Natural killer cell (primary cell): ENCODE data around the gene SH3PXD2A. TPM values are rescaled to one million over a fixed set of nuclear protein-coding genes. Genes with fewer than 3 reads are reported as not detected.

Experiments used
- ATAC-seq, 3 donors: fragments of 150-1000 bp in 2 of 3; fragments of 200-7000 bp in 1 of 3; cut with Tn5 transposase; 1 replicate in 1 of 3; 2 replicates in 2 of 3; pipeline ENCODE4 v1.10.0; 2021; ENCODE audit warnings: mild to moderate bottlenecking in 2 of 3, moderate library complexity in 2 of 3
- DNase-seq, 2 donors: peaks; one replicate each; pipeline versions ENCODE4 v3.0.0 to v3.0.0-alpha.2; 2013 to 2021; ENCODE audit warnings: mixed read lengths in 1 of 2
- H3K27ac ChIP-seq: one replicate; pipeline ENCODE4 v1.5.1; 2013; ENCODE audit warnings: mild to moderate bottlenecking, low read length
- H3K27me3 ChIP-seq: one replicate; pipeline ENCODE4 v1.6.1; 2013; ENCODE audit warnings: low read length; ENCODE audit not compliant: control insufficient read depth, insufficient read depth
- H3K36me3 ChIP-seq: one replicate; pipeline ENCODE4 v1.6.1; 2013; ENCODE audit warnings: low read length; ENCODE audit not compliant: control insufficient read depth, insufficient read depth
- H3K4me1 ChIP-seq: one replicate; pipeline ENCODE4 v1.6.1; 2013; ENCODE audit warnings: low read length; ENCODE audit not compliant: control insufficient read depth, insufficient read depth
- H3K4me3 ChIP-seq: one replicate; pipeline ENCODE4 v1.5.1; 2013; ENCODE audit warnings: low read length
- H3K9me3 ChIP-seq: one replicate; pipeline ENCODE4 v1.6.1; 2013; ENCODE audit warnings: low read length; ENCODE audit not compliant: control insufficient read depth, insufficient read depth
- H3K27ac Mint-ChIP-seq, 2 donors: one replicate each; pipeline ENCODE4 v1.8.0; 2022; ENCODE audit warnings: mild to moderate bottlenecking in 2 of 2, mixed read lengths in 2 of 2, moderate library complexity in 1 of 2
- H3K27me3 Mint-ChIP-seq, 2 donors: one replicate each; pipeline ENCODE4 v1.8.0; 2022; ENCODE audit warnings: low read depth in 2 of 2, mixed read lengths in 2 of 2
- H3K36me3 Mint-ChIP-seq: one replicate; pipeline ENCODE4 v1.8.0; 2022; ENCODE audit warnings: mixed read lengths
- H3K4me1 Mint-ChIP-seq, 2 donors: one replicate each; pipeline ENCODE4 v1.8.0; 2022; ENCODE audit warnings: mixed read lengths in 2 of 2
- H3K4me3 Mint-ChIP-seq: one replicate; pipeline ENCODE4 v1.8.0; 2022; ENCODE audit warnings: mild to moderate bottlenecking, moderate library complexity, mixed read lengths
- H3K9me3 Mint-ChIP-seq, 2 donors: one replicate each; pipeline ENCODE4 v1.8.0; 2022; ENCODE audit warnings: mixed read lengths in 2 of 2
- WGBS: methylation state at CpG from one replicate; pipeline ENCODE4 v1.1.7; 2013; ENCODE audit warnings: missing lambda C conversion rate; ENCODE audit not compliant: insufficient coverage; 5-methylcytosine and 5-hydroxymethylcytosine counted together
- intact Hi-C: fragments of 100-400 bp; cut with micrococcal nuclease; formaldehyde crosslinking; loops from one replicate; pipeline ENCODE4 v1.14.2; 2022
- total RNA-seq, 4 donors: library from RNA; stranded (reverse); fragments of 120-200 nt in 1 of 4; gene quantifications; one replicate each; pipeline versions ENCODE4 v1.2.3 to v1.2.4, GENCODE V29; 2013 to 2022
- TF ChIP-seq, protein P1 (sequence below): fragments of 200-600 bp; IDR thresholded peaks from one replicate; pipeline ENCODE4 v1.8.0; 2022; ENCODE audit warnings: antibody characterized with exemption

The SH3PXD2A gene
- total RNA-seq, 3 donors from 2014 or later (not counting 1 experiment from before 2014, with no cell fraction given) = 3.3 to 7.0 (median 4.9) TPM

DNA sequence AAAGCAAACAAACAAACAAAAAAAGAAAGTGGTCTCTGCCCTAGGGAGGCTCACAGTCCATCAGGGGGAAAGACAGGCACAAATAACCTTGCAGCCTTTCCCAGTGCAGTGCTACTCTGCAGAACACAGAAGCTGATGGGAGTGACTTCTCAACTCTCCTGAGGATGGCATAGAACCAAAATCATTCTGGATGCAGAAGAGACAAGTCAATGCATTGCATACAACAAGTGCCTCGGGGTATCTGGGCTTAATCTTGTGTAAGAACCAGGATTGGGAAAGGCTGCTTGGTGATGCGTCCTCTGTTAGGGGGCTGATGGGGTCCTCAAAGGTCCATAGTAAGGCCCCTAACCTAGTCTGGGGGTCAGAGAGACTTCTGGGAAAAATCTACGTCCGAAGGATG lies 293.0 kb downstream of the SH3PXD2A start:
- 62% methylated on average over 4 of the region's 4 CpGs for WGBS

DNA sequence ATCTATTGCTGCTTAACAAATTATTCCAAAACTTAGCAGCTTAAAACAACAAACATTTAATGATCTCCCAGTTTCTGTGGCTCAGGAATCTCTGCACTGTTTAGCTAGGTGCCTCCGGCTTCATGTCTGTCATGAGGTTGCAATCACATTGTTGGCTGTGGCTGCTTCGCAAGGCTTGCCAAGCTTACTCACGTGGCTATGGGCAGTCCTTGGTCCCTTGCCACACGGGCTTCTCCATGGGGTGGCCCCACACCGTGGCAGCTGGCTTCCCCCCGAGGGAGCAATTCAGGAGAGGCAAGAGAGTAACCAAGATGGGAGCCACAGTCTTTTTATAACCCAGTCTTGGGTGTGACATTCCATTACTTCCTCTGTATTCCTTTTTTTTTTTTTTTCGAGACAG lies 294.5 kb downstream of the SH3PXD2A start:
- H3K4me1 ChIP-seq = peaks cover 6% of the 10 kb centered on the region
- ATAC-seq = no peak
- H3K4me3 Mint-ChIP-seq = no peak overlapping the region
- H3K36me3 ChIP-seq = no peaks in the 10 kb centered on the region
- no peak overlapping the region for H3K4me3 ChIP-seq
- no peak for DNase-seq
- no peaks in the 10 kb centered on the region for H3K9me3 ChIP-seq
- TF ChIP-seq, protein P1, sequence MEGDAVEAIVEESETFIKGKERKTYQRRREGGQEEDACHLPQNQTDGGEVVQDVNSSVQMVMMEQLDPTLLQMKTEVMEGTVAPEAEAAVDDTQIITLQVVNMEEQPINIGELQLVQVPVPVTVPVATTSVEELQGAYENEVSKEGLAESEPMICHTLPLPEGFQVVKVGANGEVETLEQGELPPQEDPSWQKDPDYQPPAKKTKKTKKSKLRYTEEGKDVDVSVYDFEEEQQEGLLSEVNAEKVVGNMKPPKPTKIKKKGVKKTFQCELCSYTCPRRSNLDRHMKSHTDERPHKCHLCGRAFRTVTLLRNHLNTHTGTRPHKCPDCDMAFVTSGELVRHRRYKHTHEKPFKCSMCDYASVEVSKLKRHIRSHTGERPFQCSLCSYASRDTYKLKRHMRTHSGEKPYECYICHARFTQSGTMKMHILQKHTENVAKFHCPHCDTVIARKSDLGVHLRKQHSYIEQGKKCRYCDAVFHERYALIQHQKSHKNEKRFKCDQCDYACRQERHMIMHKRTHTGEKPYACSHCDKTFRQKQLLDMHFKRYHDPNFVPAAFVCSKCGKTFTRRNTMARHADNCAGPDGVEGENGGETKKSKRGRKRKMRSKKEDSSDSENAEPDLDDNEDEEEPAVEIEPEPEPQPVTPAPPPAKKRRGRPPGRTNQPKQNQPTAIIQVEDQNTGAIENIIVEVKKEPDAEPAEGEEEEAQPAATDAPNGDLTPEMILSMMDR = no peak
- H3K27ac ChIP-seq = no peak overlapping the region
- WGBS = 86% methylated on average over 6 of the region's 7 CpGs
- H3K36me3 Mint-ChIP-seq = no peaks in the 10 kb centered on the region
- no peak overlapping the region for H3K27ac Mint-ChIP-seq
- H3K27me3 Mint-ChIP-seq = peaks cover 8 to 14% of the 10 kb centered on the region in 2 donors
- no peaks in the 10 kb centered on the region for H3K27me3 ChIP-seq
- intact Hi-C loops = no loop called here
- peaks cover 0 to 5% of the 10 kb centered on the region in 2 donors for H3K4me1 Mint-ChIP-seq
- no peaks in the 10 kb centered on the region for H3K9me3 Mint-ChIP-seq

More for the DNA sequence above, 293.0 kb downstream of the SH3PXD2A start:
- no peaks in the 10 kb centered on the region for H3K9me3 ChIP-seq
- H3K36me3 ChIP-seq = no peaks in the 10 kb centered on the region
- no peak for ATAC-seq
- TF ChIP-seq, protein P1 = no peak
- no peak for DNase-seq
- intact Hi-C loops = no loop called here
- no peak overlapping the region for H3K27ac ChIP-seq
- H3K27me3 ChIP-seq = no peaks in the 10 kb centered on the region
- H3K4me1 Mint-ChIP-seq = peaks cover 0 to 5% of the 10 kb centered on the region in 2 donors
- peaks cover 5% of the 10 kb centered on the region for H3K4me1 ChIP-seq
- peaks cover 0 to 11% of the 10 kb centered on the region in 2 donors for H3K27me3 Mint-ChIP-seq
- H3K4me3 ChIP-seq = no peak overlapping the region
- no peaks in the 10 kb centered on the region for H3K9me3 Mint-ChIP-seq
- no peak overlapping the region for H3K4me3 Mint-ChIP-seq
- H3K36me3 Mint-ChIP-seq = no peaks in the 10 kb centered on the region
- no peak overlapping the region for H3K27ac Mint-ChIP-seq

DNA sequence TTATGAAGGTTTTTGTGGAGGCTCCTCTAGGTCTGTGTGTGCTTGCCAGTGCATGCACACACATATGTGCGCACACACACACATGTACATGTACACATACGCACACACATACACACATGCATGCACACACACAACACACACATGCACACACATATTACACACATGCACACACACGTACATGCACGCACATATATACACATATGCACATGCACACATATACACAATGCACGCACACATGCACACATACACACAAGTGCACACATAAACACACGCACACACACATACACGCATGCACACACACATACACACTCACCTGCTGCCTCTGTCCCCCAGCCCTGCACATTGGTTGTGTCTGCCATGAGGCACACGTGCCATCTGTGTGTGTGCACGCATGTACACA lies 295.6 kb downstream of the SH3PXD2A start:
- H3K4me3 ChIP-seq = no peak overlapping the region
- 78% methylated on average over 9 of the region's 9 CpGs for WGBS
- H3K27me3 ChIP-seq = peaks cover 3% of the 10 kb centered on the region
- no peaks in the 10 kb centered on the region for H3K36me3 ChIP-seq
- DNase-seq (no peak), ATAC-seq (peak in 1 of 3 donors; percentile 18)
- intact Hi-C loops = no loop called here
- no peak overlapping the region for H3K27ac Mint-ChIP-seq
- peaks cover 8 to 15% of the 10 kb centered on the region in 2 donors for H3K27me3 Mint-ChIP-seq
- peaks cover 1 to 3% of the 10 kb centered on the region in 2 donors for H3K4me1 Mint-ChIP-seq
- no peaks in the 10 kb centered on the region for H3K36me3 Mint-ChIP-seq
- H3K9me3 ChIP-seq = no peaks in the 10 kb centered on the region
- H3K4me1 ChIP-seq = peaks cover 14% of the 10 kb centered on the region
- H3K4me3 Mint-ChIP-seq = no peak overlapping the region
- no peak overlapping the region for H3K27ac ChIP-seq
- TF ChIP-seq, protein P1 = no peak
- H3K9me3 Mint-ChIP-seq = no peaks in the 10 kb centered on the region

DNA sequence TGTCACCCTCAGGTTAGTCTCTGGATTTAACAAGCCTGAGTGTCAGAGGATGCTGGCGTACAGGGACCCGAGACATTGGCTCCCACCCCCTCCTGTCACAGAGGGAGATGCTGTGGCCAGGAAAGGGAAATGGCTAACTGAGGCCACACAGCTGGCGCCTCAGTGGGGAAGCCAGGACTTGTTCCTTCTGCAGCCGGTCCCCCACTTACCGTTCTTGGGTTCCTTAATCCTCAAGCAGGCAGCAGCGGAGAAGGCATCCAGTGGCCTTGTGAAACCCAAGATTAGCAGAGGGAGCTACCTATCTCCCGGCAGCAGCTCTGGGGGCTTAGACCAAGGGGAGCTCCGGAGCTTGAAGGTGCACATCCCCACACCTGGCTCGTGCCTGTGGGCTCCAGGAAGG lies 296.5 kb downstream of the SH3PXD2A start:
- Histone ChIP-seq H3K9me3 (no peaks in the 10 kb centered on the region), H3K27me3 (peaks cover 3% of the 10 kb centered on the region), H3K36me3 (no peaks in the 10 kb centered on the region), H3K4me1 (peaks cover 16% of the 10 kb centered on the region), H3K4me3 (no peak overlapping the region), H3K27ac (no peak overlapping the region)
- H3K4me3 Mint-ChIP-seq = no peak overlapping the region
- 17% methylated on average over 9 of the region's 9 CpGs for WGBS
- H3K36me3 Mint-ChIP-seq = no peaks in the 10 kb centered on the region
- intact Hi-C loops = no loop called here
- H3K4me1 Mint-ChIP-seq = peaks cover 5 to 8% of the 10 kb centered on the region in 2 donors
- no peaks in the 10 kb centered on the region for H3K9me3 Mint-ChIP-seq
- TF ChIP-seq, protein P1 = no peak
- no peak for DNase-seq
- peaks cover 8 to 24% of the 10 kb centered on the region in 2 donors for H3K27me3 Mint-ChIP-seq
- no peak for ATAC-seq
- H3K27ac Mint-ChIP-seq = no peak overlapping the region
